Neural progenitor cell (in vitro differentiated cells): ENCODE data around the gene DUSP12.

Source experiments
- CTCF ChIP-seq: fragments of 200-600 bp; sonication (generic); IDR thresholded peaks from 2 replicates; pipeline ENCODE4 v1.5.1; 2017; ENCODE audit warnings: antibody characterized with exemption, mild to moderate bottlenecking
- EZH2 ChIP-seq: fragments of 200-600 bp; sonication (generic); IDR thresholded peaks from 2 replicates; pipeline ENCODE4 v1.6.1; 2017; ENCODE audit warnings: antibody characterized with exemption, mild to moderate bottlenecking, moderate library complexity
- EZH2phosphoT487 ChIP-seq: fragments of 200-600 bp; sonication (generic); IDR thresholded peaks from 2 replicates; pipeline ENCODE4 v1.6.1; 2017; ENCODE audit warnings: antibody characterized with exemption

GRCh38 chr1:161778522-161778921, 28.9 kb downstream of the DUSP12 start:
- TF ChIP-seq CTCF, result no peak
- no peak for TF ChIP-seq EZH2
- TF ChIP-seq EZH2phosphoT487, result no peak
